D721Med (cell line): ENCODE data around the gene FBXO34.

Source experiments
- DNase-seq: peaks from one replicate; pipeline ENCODE4 v3.0.0; 2011; ENCODE audit warnings: low spot score; ENCODE audit not compliant: insufficient read length
- FAIRE-seq: peaks from 2 replicates; lab custom pipeline; 2011; peaks lifted over from hg19 to GRCh38; lab: Jason Lieb, UNC
- CTCF ChIP-seq: IDR thresholded peaks from 2 replicates; pipeline ENCODE4 v1.5.1; 2012; ENCODE audit warnings: mild to moderate bottlenecking, control low read depth; ENCODE audit not compliant: insufficient read depth; ENCODE audit errors: missing control alignments

Gene FBXO34

GRCh38 chr14:55359307-55359706, 88.1 kb downstream of the FBXO34 start:
- DNase-seq: no peak
- FAIRE-seq: peak; percentile 53
- TF ChIP-seq CTCF: no peak

DNA sequence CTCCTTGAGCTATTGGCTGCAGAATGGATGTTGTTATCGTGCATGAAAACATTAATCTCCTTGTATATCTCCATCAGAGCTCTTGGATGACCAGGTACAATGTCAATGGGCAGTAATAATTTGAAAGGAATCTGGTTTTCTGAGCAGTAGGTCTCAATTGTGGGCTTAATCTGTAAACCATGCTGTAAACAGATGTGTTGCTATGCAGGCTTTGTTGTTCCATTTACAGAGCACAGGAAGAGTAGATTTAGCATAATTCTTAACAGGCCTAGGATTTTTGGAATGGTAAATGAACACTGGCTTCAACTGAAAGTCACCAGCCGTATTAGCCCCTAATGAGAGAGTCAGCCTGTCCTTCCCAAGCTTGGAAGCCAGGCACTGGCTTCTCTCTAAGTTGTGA, 90.0 kb downstream of the FBXO34 start:
- no peak for TF ChIP-seq CTCF
- DNase-seq (no peak), FAIRE-seq (no peak)

DNA sequence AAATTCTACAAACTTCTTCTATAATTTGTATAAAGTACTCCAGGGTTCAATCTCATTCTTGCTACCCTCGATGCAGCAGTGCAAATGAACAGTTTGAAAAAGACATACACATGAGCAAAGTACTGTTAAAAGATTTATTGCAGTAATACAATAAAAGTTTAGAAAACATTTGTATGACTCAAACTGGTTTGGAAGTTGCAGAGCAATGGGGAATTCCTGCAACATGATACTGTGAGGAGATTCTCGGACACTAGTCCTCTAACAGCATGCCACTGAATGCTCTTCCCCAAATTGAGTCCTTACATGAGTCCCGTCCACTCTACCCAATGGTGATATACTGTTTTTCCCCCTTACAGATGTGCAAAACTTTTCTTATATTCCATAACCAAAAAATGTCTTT, 95.0 kb downstream of the FBXO34 start:
- DNase-seq (no peak), FAIRE-seq (no peak)
- no peak for TF ChIP-seq CTCF

- FAIRE-seq: no peak
These were observed 99.7 kb downstream of the FBXO34 start for GRCh38 chr14:55370883-55371455.

GRCh38 chr14:55372423-55372822, 101.2 kb downstream of the FBXO34 start:
- DNase-seq (no peak), FAIRE-seq (no peak)
- no peak for TF ChIP-seq CTCF

More at GRCh38 chr14:55370883-55371455, 99.7 kb downstream of the FBXO34 start:
- DNase-seq: no peak
- TF ChIP-seq CTCF: no peak

GRCh38 chr14:55372825-55373224, 101.6 kb downstream of the FBXO34 start:
- no peak for TF ChIP-seq CTCF
- DNase-seq (no peak), FAIRE-seq (no peak)

DNA sequence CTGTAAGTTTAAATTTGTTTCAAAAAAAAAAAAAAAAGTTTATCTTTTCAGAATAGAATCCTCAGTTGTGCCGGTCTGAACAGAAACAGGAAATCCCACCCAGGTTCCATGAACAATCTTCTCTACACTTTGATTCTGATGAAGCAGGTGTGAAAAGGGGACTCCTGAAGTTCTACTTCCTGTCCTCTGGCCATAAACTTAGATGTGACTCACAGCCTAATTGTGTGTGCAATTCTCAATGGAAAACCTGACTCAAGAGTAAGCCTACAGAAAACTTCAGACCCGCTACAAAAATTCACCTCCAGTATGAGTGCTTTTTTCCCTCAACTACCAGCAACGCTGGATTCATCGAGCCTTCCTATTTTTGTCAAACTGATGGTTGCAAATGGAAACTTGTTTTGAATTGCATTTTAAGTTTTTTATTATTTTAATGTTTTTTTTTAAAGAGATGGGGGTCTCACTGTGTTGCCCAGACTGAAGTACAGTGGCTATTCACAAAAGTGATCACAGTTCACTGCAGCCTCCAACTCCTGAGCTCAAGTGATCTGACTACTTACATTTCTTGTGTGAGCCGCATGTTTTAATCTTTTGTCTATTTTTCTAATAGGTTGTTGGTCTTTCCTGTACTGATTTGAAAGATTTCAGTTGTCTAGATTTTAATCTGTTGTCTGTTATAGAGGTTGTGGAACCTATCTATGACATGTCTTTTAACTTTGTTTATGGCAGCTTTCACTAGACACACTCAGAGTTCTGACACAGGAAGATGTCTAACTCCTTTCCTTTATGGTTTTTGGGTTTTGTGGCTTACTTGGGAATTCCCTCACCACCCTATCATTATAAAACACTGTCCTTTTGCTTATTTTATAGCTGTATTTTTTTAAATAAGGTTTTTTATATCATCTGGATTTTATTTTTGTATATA, 102.8 kb downstream of the FBXO34 start:
- no peak for TF ChIP-seq CTCF

More for the DNA sequence above, 102.8 kb downstream of the FBXO34 start:
- no peak for FAIRE-seq
- no peak for DNase-seq
